ENCODE measurements around the gene ZNF425.
"Not testable (repeated sequence)": the region's sequence is repeated elsewhere in the genome, so short reads cannot be mapped to it uniquely, and the experiment has no call there.

Gene ZNF425

GRCh38 chr7:149133028-149133710 is 7.0 kb upstream of the ZNF425 start:
- no peak for DNase-seq

- DNase-seq: no peak
These were observed 4.6 kb upstream of the ZNF425 start for GRCh38 chr7:149130572-149131198.

- peak in 13 of 14 donors; percentile 57 to 87 (median 72) for DNase-seq
These were observed 640 bp upstream of the ZNF425 start for GRCh38 chr7:149126662-149127266.

GRCh38 chr7:149125189-149125862 is 798 bp downstream of the ZNF425 start:
- DNase-seq: peak in 4 of 14 donors; percentile 11 to 56 (median 38)

GRCh38 chr7:149109969-149110368 is 16.2 kb downstream of the ZNF425 start:
- no peak for DNase-seq

GRCh38 chr7:149104749-149105148 is 21.4 kb downstream of the ZNF425 start:
- DNase-seq: no peak

- DNase-seq: no peak
These were observed 21.9 kb downstream of the ZNF425 start for GRCh38 chr7:149104214-149104613.

- no peak for DNase-seq
These were observed 22.7 kb downstream of the ZNF425 start for GRCh38 chr7:149103424-149103823.

- no peak for DNase-seq
These were observed 23.5 kb downstream of the ZNF425 start for GRCh38 chr7:149102666-149103065.

GRCh38 chr7:149100821-149101220 is 25.3 kb downstream of the ZNF425 start:
- no peak for DNase-seq

- DNase-seq: no peak
These were observed 27.1 kb downstream of the ZNF425 start for GRCh38 chr7:149099058-149099457.

GRCh38 chr7:149097088-149097487 is 29.0 kb downstream of the ZNF425 start:
- DNase-seq: no peak

GRCh38 chr7:149093228-149093627 is 32.9 kb downstream of the ZNF425 start:
- DNase-seq: no peak

- DNase-seq: not testable (repeated sequence)
These were observed 33.9 kb downstream of the ZNF425 start for GRCh38 chr7:149092244-149092643.

GRCh38 chr7:149090397-149091195 is 35.5 kb downstream of the ZNF425 start, which contains the start of gene ZNF786:
TSS of gene ZNF786 (minus strand) at chr7:149090718. CDS start at chr7:149090640, 78 bp downstream.
- peak; percentile 64 to 92 (median 82) for DNase-seq

GRCh38 chr7:149087376-149087775 is 38.7 kb downstream of the ZNF425 start:
- DNase-seq: no peak

- DNase-seq: no peak
These were observed 40.3 kb downstream of the ZNF425 start for GRCh38 chr7:149085866-149086265.

GRCh38 chr7:149084407-149084806 is 41.7 kb downstream of the ZNF425 start:
- DNase-seq: no peak

GRCh38 chr7:149081914-149082313 is 44.2 kb downstream of the ZNF425 start:
- DNase-seq: no peak

- no peak for DNase-seq
These were observed 48.5 kb downstream of the ZNF425 start for GRCh38 chr7:149077594-149077993.

- DNase-seq: no peak
These were observed 50.8 kb downstream of the ZNF425 start for GRCh38 chr7:149075286-149075685.
